Stimulated activated naive CD8-positive, alpha-beta T cell treated with anti-CD3 and anti-CD28 coated beads, Interleukin-15, Interleukin-2, amounts not matched to agents 100 U/mL and 50 U/mL, for 24 hours (primary cell): ENCODE results near the gene RNF19B.
"Not testable (repeated sequence)": the region's sequence is repeated elsewhere in the genome, so short reads cannot be mapped to it uniquely, and the experiment has no call there.

Source experiments
- ATAC-seq: fragments of 150-1000 bp; cut with Tn5 transposase; one replicate; pipeline ENCODE4 v1.10.0; 2021
- DNase-seq: peaks from one replicate; pipeline ENCODE4 v3.0.0; 2021

RNF19B gene

GRCh38 chr1:32964461-32965250, at the start of gene RNF19B:
Gene RNF19B (minus strand): TSS chr1:32964809. CDS start chr1:32964685, 124 bp downstream.
- ATAC-seq: peak; percentile 98

GRCh38 chr1:33013791-33014190, 49.2 kb upstream of the RNF19B start:
- ATAC-seq (no peak), DNase-seq (no peak)

More at GRCh38 chr1:32964461-32965250, at the start of gene RNF19B:
- DNase-seq: peak; percentile 96

GRCh38 chr1:33012165-33012564, 47.6 kb upstream of the RNF19B start:
- DNase-seq (no peak), ATAC-seq (no peak)

- ATAC-seq (no peak), DNase-seq (no peak)
Observed at GRCh38 chr1:33010932-33011731, 46.5 kb upstream of the RNF19B start.

- DNase-seq (no peak), ATAC-seq (no peak)
Observed at GRCh38 chr1:33009561-33009960, 45.0 kb upstream of the RNF19B start.

GRCh38 chr1:33008051-33008914, 43.7 kb upstream of the RNF19B start:
- ATAC-seq: no peak
- DNase-seq: no peak

GRCh38 chr1:33007190-33008050, 42.8 kb upstream of the RNF19B start:
- DNase-seq (no peak), ATAC-seq (no peak)

- DNase-seq: no peak
Observed at GRCh38 chr1:33005838-33006421, 41.3 kb upstream of the RNF19B start.

GRCh38 chr1:33005117-33005837, 40.7 kb upstream of the RNF19B start:
- DNase-seq: no peak

More at GRCh38 chr1:33005838-33006421, 41.3 kb upstream of the RNF19B start:
- ATAC-seq: no peak

GRCh38 chr1:33004613-33005012, 40.0 kb upstream of the RNF19B start:
- ATAC-seq: peak; percentile 79
- DNase-seq: no peak

More at GRCh38 chr1:33005117-33005837, 40.7 kb upstream of the RNF19B start:
- ATAC-seq: peak; percentile 10

- ATAC-seq (no peak), DNase-seq (no peak)
Observed at GRCh38 chr1:33003657-33004056, 39.0 kb upstream of the RNF19B start.

- ATAC-seq: no peak
- DNase-seq: no peak
Observed at GRCh38 chr1:33002006-33002405, 37.4 kb upstream of the RNF19B start.

GRCh38 chr1:33001282-33001681, 36.7 kb upstream of the RNF19B start:
- DNase-seq (no peak), ATAC-seq (no peak)

GRCh38 chr1:33000427-33001026, 35.9 kb upstream of the RNF19B start:
- no peak for ATAC-seq

GRCh38 chr1:32998997-32999396, 34.4 kb upstream of the RNF19B start:
- no peak for DNase-seq
- no peak for ATAC-seq

More at GRCh38 chr1:33000427-33001026, 35.9 kb upstream of the RNF19B start:
- no peak for DNase-seq

GRCh38 chr1:32998064-32998463, 33.5 kb upstream of the RNF19B start:
- no peak for DNase-seq
- no peak for ATAC-seq

- DNase-seq (no peak), ATAC-seq (no peak)
Observed at GRCh38 chr1:32997381-32997891, 32.8 kb upstream of the RNF19B start.

- not testable (repeated sequence) for DNase-seq, ATAC-seq
Observed at GRCh38 chr1:32993324-32993636, 28.7 kb upstream of the RNF19B start.

GRCh38 chr1:32992489-32993323, 28.1 kb upstream of the RNF19B start:
- DNase-seq (peak; percentile 81), ATAC-seq (peak; percentile 93)
